Panc1 (cell line): ENCODE data around the gene TNRC18.

Source experiments
- POLR2AphosphoS5 ChIP-seq: IDR thresholded peaks from 2 replicates; pipeline ENCODE4 v1.6.1; 2012; ENCODE audit warnings: mild to moderate bottlenecking, low read depth, low read length, moderate library complexity
- TF ChIP-seq, protein P1 (sequence below): fragments of 450-650 bp; IDR thresholded peaks from 2 replicates; pipeline ENCODE4 v1.5.1; 2017; ENCODE audit warnings: mild to moderate bottlenecking
- TF ChIP-seq, protein P2 (sequence below), 2 experiments: IDR thresholded peaks; 2 replicates each; pipeline ENCODE4 v1.6.1; 2011 to 2012; ENCODE audit warnings: low read depth in 2 of 2, control low read depth in 1 of 2, low read length in 1 of 2, mild to moderate bottlenecking in 1 of 2, moderate library complexity in 1 of 2; ENCODE audit not compliant: insufficient read depth in 1 of 2

DNA sequence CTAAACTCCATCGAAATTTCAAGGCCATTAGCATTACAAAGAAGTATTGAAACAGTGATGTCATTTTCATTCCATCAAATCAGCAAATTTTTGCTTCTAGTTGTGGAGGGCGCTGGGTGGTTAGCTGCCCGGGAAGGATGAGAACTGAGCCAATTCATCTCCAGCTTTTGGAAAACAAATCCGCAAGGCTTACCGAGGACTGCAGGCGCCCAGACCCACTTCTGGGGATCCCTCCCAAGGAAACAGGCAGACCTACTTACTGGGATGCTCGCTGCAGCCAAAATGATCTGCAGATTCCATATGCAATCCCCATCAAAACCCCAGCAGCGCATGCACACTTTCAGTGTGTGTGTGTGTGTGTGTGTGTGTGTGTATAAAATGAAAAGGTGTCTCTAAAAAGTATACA, 19.2 kb downstream of the TNRC18 start:
- TF ChIP-seq, protein P1, sequence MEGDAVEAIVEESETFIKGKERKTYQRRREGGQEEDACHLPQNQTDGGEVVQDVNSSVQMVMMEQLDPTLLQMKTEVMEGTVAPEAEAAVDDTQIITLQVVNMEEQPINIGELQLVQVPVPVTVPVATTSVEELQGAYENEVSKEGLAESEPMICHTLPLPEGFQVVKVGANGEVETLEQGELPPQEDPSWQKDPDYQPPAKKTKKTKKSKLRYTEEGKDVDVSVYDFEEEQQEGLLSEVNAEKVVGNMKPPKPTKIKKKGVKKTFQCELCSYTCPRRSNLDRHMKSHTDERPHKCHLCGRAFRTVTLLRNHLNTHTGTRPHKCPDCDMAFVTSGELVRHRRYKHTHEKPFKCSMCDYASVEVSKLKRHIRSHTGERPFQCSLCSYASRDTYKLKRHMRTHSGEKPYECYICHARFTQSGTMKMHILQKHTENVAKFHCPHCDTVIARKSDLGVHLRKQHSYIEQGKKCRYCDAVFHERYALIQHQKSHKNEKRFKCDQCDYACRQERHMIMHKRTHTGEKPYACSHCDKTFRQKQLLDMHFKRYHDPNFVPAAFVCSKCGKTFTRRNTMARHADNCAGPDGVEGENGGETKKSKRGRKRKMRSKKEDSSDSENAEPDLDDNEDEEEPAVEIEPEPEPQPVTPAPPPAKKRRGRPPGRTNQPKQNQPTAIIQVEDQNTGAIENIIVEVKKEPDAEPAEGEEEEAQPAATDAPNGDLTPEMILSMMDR, result no peak
- TF ChIP-seq, protein P2, sequence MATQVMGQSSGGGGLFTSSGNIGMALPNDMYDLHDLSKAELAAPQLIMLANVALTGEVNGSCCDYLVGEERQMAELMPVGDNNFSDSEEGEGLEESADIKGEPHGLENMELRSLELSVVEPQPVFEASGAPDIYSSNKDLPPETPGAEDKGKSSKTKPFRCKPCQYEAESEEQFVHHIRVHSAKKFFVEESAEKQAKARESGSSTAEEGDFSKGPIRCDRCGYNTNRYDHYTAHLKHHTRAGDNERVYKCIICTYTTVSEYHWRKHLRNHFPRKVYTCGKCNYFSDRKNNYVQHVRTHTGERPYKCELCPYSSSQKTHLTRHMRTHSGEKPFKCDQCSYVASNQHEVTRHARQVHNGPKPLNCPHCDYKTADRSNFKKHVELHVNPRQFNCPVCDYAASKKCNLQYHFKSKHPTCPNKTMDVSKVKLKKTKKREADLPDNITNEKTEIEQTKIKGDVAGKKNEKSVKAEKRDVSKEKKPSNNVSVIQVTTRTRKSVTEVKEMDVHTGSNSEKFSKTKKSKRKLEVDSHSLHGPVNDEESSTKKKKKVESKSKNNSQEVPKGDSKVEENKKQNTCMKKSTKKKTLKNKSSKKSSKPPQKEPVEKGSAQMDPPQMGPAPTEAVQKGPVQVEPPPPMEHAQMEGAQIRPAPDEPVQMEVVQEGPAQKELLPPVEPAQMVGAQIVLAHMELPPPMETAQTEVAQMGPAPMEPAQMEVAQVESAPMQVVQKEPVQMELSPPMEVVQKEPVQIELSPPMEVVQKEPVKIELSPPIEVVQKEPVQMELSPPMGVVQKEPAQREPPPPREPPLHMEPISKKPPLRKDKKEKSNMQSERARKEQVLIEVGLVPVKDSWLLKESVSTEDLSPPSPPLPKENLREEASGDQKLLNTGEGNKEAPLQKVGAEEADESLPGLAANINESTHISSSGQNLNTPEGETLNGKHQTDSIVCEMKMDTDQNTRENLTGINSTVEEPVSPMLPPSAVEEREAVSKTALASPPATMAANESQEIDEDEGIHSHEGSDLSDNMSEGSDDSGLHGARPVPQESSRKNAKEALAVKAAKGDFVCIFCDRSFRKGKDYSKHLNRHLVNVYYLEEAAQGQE (IDR thresholded peaks at IDR 0.05; ENCODE audit: insufficient read depth in 1 of 2, low read depth in 2 of 2, low read length in 1 of 2), result no peak
- TF ChIP-seq POLR2AphosphoS5, result no peak
